ENCODE data around the gene GNL3L.

DNA sequence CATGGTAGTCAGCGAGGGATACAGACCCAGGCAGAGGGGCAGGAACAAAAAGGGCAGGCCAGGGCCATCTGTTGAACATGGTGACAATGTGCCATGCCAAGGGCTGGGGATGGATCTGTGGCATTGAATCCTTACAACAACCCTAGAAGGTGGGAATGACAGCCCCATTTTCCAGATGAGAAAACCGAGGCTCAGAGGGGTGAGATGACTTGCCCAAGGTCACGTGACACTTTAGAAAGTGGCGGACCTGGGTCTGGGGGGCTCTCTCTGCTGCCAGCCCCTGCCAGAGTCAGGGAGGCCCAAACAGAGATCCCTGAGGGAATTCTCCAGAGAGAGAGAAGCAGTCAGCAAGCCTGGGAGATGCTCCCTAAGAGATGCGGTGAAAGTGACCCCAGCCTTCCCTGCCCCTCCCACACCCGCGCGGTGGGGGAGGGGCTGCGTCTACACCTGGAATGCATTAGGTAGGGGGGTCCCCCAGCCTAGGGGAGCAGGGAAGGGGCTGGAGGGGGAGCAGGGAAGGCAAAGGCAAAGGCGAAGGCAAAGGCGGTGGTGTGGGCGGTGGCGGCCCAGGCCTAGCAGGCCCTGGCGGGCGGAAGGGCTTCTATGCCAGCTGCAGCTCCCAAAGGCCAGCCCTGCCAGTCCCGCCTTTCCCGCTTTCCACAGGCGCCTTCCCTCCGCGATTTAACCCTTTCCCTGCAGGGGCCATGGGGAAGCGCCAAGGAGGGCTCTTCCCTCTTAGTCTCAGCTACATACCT is 47.0 kb upstream of the GNL3L start:
- TF ChIP-seq POLR2A (IDR thresholded peaks at IDR 0.05) = no peak
- TF ChIP-seq, protein P1, sequence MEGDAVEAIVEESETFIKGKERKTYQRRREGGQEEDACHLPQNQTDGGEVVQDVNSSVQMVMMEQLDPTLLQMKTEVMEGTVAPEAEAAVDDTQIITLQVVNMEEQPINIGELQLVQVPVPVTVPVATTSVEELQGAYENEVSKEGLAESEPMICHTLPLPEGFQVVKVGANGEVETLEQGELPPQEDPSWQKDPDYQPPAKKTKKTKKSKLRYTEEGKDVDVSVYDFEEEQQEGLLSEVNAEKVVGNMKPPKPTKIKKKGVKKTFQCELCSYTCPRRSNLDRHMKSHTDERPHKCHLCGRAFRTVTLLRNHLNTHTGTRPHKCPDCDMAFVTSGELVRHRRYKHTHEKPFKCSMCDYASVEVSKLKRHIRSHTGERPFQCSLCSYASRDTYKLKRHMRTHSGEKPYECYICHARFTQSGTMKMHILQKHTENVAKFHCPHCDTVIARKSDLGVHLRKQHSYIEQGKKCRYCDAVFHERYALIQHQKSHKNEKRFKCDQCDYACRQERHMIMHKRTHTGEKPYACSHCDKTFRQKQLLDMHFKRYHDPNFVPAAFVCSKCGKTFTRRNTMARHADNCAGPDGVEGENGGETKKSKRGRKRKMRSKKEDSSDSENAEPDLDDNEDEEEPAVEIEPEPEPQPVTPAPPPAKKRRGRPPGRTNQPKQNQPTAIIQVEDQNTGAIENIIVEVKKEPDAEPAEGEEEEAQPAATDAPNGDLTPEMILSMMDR (IDR thresholded peaks at IDR 0.05) = no peak

Data from heart left ventricle (tissue), 13 donors.